Neural progenitor cell (in vitro differentiated cells): Measurements from ENCODE around the gene IL17F.

ENCODE experiments used
- EZH2 ChIP-seq: fragments of 200-600 bp; sonication (generic); IDR thresholded peaks from 2 replicates; pipeline ENCODE4 v1.6.1; 2017; ENCODE audit warnings: antibody characterized with exemption, mild to moderate bottlenecking, moderate library complexity
- TF ChIP-seq, protein P1 (sequence below): fragments of 200-600 bp; sonication (generic); IDR thresholded peaks from 2 replicates; pipeline ENCODE4 v1.5.1; 2017; ENCODE audit warnings: antibody characterized with exemption, mild to moderate bottlenecking

GRCh38 chr6:52231406-52232127 lies 12.7 kb downstream of the IL17F start:
- TF ChIP-seq, protein P1, sequence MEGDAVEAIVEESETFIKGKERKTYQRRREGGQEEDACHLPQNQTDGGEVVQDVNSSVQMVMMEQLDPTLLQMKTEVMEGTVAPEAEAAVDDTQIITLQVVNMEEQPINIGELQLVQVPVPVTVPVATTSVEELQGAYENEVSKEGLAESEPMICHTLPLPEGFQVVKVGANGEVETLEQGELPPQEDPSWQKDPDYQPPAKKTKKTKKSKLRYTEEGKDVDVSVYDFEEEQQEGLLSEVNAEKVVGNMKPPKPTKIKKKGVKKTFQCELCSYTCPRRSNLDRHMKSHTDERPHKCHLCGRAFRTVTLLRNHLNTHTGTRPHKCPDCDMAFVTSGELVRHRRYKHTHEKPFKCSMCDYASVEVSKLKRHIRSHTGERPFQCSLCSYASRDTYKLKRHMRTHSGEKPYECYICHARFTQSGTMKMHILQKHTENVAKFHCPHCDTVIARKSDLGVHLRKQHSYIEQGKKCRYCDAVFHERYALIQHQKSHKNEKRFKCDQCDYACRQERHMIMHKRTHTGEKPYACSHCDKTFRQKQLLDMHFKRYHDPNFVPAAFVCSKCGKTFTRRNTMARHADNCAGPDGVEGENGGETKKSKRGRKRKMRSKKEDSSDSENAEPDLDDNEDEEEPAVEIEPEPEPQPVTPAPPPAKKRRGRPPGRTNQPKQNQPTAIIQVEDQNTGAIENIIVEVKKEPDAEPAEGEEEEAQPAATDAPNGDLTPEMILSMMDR, result no peak
- TF ChIP-seq EZH2, result no peak
